8988T (cell line): ENCODE data around the gene SH3RF3.

Experiments used
- DNase-seq: peaks from one replicate; pipeline ENCODE4 v3.0.0; 2011

Gene SH3RF3

GRCh38 chr2:109383505-109384307, 254.7 kb downstream of the SH3RF3 start:
- DNase-seq = no peak

- no peak for DNase-seq
Observed at GRCh38 chr2:109384308-109385271, 255.6 kb downstream of the SH3RF3 start.

GRCh38 chr2:109385506-109385905, 256.5 kb downstream of the SH3RF3 start:
- no peak for DNase-seq

- DNase-seq = no peak
Observed at GRCh38 chr2:109386004-109386695, 257.1 kb downstream of the SH3RF3 start.

GRCh38 chr2:109387221-109387735, 258.3 kb downstream of the SH3RF3 start:
- DNase-seq = no peak

- no peak for DNase-seq
Observed at GRCh38 chr2:109387778-109388469, 258.9 kb downstream of the SH3RF3 start.

- DNase-seq = no peak
Observed at GRCh38 chr2:109391243-109391642, 262.2 kb downstream of the SH3RF3 start.

- no peak for DNase-seq
Observed at GRCh38 chr2:109392140-109392539, 263.1 kb downstream of the SH3RF3 start.

GRCh38 chr2:109392816-109393661, 264.0 kb downstream of the SH3RF3 start:
- DNase-seq = no peak

- no peak for DNase-seq
Observed at GRCh38 chr2:109393662-109393972, 264.6 kb downstream of the SH3RF3 start.

GRCh38 chr2:109395494-109396201, 266.6 kb downstream of the SH3RF3 start:
- DNase-seq = no peak

GRCh38 chr2:109396202-109397180, 267.5 kb downstream of the SH3RF3 start:
- peak; percentile 48 for DNase-seq

- DNase-seq = no peak
Observed at GRCh38 chr2:109397893-109398292, 268.9 kb downstream of the SH3RF3 start.

GRCh38 chr2:109398366-109399015, 269.5 kb downstream of the SH3RF3 start:
- DNase-seq = no peak

- no peak for DNase-seq
Observed at GRCh38 chr2:109399066-109399465, 270.1 kb downstream of the SH3RF3 start.

- DNase-seq = no peak
Observed at GRCh38 chr2:109400102-109400501, 271.1 kb downstream of the SH3RF3 start.

GRCh38 chr2:109401370-109401769, 272.4 kb downstream of the SH3RF3 start:
- no peak for DNase-seq

- no peak for DNase-seq
Observed at GRCh38 chr2:109402180-109402579, 273.2 kb downstream of the SH3RF3 start.
